AG04449 (cell line): ENCODE measurements around the gene CHD2.
A peak's percentile ranks its signal among the peaks of the same experiment; 100 is the strongest.

ENCODE experiments used
- CTCF ChIA-PET: fragments of 350-600 bp; formaldehyde crosslinking; extraction: SDS; loops from one replicate; lab custom pipeline; 2021; ENCODE audit warnings: antibody characterized with exemption; lab: Yijun Ruan, JAX
- POLR2A ChIA-PET: fragments of 400-600, 350-600 bp; formaldehyde crosslinking; extraction: SDS; loops from one replicate; lab custom pipeline; 2020; ENCODE audit warnings: antibody characterized with exemption, inconsistent platforms; lab: Yijun Ruan, JAX
- DNase-seq: peaks from one replicate; pipeline ENCODE4 v3.0.0-alpha.2; 2010; ENCODE audit warnings: low read depth, low spot score
- H3K4me3 ChIP-seq: 2 replicates; pipeline ENCODE4 v1.5.1; 2011; ENCODE audit warnings: low read depth, mild to moderate bottlenecking, control low read depth, low read length
- TF ChIP-seq, protein P1 (sequence below): IDR thresholded peaks from one replicate; pipeline ENCODE4 v1.5.1; 2011; ENCODE audit warnings: mild to moderate bottlenecking, moderate library complexity, low read length, control low read depth, inconsistent platforms; ENCODE audit not compliant: insufficient read depth; ENCODE audit errors: missing control alignments

The CHD2 gene

DNA sequence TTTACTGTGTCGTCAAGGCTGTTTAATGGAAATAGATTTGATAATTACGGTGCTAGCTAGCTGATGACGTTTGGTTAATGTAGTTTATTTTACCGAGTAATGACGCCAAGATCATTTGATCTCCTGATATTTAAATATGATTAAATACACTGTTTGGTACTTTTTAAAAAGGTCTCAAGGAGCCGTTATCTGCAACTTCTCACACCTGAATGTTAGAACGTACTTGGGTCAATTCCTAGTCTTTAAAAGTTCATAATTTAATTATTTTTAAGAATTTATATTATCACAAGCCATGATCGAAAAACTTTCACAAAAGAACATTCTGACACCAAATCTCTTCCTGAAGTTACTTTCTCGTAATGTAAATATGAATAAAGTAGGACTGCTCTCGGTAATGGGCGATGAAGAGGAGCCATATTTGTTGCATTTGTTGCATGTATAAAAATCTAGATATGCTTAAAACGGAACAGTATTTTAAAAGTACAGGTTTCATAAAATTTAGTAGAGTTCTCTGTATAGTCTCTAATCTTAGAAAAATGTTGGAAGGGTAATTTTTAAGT lies 16.2 kb upstream of the CHD2 start:
- ChIA-PET CTCF (interaction anchor here (0.9 to 6.3 kb wide), 6 partner anchors 11 to 87 kb away, joined by 3 to 36 read pairs (median 4); partner anchors contain the start of gene CHD2), POLR2A (interaction anchor here (0.8 to 3.8 kb wide), 5 partner anchors 10 to 52 kb away, joined by 4 to 50 read pairs (median 36); partner anchors contain the start of gene CHD2)
- DNase-seq = no peak
- peak overlapping the region; percentile 73 for H3K4me3 ChIP-seq
- TF ChIP-seq, protein P1, sequence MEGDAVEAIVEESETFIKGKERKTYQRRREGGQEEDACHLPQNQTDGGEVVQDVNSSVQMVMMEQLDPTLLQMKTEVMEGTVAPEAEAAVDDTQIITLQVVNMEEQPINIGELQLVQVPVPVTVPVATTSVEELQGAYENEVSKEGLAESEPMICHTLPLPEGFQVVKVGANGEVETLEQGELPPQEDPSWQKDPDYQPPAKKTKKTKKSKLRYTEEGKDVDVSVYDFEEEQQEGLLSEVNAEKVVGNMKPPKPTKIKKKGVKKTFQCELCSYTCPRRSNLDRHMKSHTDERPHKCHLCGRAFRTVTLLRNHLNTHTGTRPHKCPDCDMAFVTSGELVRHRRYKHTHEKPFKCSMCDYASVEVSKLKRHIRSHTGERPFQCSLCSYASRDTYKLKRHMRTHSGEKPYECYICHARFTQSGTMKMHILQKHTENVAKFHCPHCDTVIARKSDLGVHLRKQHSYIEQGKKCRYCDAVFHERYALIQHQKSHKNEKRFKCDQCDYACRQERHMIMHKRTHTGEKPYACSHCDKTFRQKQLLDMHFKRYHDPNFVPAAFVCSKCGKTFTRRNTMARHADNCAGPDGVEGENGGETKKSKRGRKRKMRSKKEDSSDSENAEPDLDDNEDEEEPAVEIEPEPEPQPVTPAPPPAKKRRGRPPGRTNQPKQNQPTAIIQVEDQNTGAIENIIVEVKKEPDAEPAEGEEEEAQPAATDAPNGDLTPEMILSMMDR = no peak

DNA sequence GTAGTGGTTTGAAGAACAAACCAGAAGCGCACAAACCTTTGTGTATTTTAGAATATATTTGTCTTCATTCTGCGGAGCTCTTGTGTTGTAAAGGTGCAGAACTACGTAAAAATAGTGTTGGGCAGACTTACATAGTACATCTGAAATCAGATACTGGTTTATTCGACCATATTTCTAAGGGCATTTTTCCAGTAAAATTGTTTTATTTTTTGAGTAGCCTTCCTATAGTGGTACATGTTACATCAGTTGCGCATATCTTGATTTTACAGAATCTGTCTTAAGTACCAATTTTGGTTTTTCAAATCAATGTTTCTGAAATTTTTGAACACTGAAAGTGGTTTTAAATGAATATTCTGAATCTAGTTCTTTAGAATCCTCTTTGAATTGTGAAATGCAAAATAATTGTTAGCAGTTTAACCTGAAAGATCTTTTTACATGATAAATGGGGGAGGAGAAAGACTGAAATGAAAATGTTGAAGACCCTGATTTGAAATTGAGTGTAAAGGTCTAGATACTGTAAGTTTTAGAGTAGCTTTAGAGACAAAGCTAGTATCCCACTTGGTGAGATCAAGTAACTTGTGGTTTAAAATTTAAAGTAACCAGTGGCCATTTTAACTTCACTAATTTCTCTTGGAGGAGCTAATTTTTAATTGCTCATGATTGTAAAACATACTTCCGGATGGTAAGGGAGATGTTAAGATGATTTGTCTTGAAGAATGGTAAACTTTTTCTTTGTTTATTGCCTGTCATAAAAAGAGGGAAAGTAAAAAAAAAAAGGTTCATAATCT lies 15.5 kb upstream of the CHD2 start:
- no peak for DNase-seq
- ChIA-PET CTCF (interaction anchor here (1.1 to 6.3 kb wide), 3 partner anchors 11 to 76 kb away, joined by 3 to 36 read pairs (median 4); no protein-coding TSS in a partner anchor), POLR2A (interaction anchor here (0.8 to 3.8 kb wide), 6 partner anchors 9 to 83 kb away, joined by 3 to 36 read pairs (median 6); partner anchors contain the start of gene CHD2)
- H3K4me3 ChIP-seq = peak overlapping the region; percentile 73
- TF ChIP-seq, protein P1 = no peak

DNA sequence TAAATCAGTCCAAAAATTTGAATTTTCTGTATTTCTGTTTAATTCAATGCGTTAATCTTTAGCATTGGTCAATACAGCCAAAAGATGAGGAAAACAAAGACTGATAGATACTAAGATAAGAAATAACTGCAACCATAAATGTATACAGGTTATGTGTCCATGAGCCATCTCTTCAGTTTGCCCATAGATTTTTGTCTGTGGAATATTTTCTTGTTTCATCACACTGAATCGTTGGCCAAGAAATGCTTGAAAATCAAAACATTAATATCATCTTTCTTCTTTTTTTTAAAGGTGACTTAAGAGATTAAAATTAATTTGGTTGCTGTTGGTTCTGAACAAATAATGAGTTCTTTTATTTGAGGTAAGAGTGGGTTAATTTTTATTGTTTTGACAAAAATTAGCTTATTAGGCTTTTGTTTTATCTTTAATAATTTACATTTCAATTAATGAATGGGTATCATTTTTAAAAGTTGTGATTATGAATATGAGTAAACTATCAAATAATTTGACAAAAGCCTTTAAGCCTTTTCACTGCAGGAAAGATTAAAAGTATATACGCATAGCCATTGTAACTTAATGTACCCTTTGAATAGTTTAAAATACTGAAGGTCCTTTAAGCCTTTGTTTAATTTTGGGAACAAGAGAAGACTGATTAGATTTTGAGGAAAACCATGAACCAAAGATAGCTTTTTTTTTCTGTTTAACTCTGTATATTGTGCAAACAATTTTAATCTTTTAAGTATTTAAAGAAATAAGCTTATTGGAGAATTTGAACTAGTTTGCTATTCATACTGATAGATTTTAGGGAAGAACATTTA lies 14.7 kb upstream of the CHD2 start:
- no peak for DNase-seq
- TF ChIP-seq, protein P1 = no peak
- POLR2A ChIA-PET = interaction anchor here (1.1 to 2.0 kb wide), 4 partner anchors 15 to 84 kb away, joined by 3 to 10 read pairs (median 6); partner anchors contain the start of gene CHD2
- CTCF ChIA-PET = interaction anchor here (1.3 to 6.3 kb wide), 2 partner anchors 10 to 77 kb away, joined by 3 to 36 read pairs; no protein-coding TSS in a partner anchor
- peak overlapping the region; percentile 73 for H3K4me3 ChIP-seq

DNA sequence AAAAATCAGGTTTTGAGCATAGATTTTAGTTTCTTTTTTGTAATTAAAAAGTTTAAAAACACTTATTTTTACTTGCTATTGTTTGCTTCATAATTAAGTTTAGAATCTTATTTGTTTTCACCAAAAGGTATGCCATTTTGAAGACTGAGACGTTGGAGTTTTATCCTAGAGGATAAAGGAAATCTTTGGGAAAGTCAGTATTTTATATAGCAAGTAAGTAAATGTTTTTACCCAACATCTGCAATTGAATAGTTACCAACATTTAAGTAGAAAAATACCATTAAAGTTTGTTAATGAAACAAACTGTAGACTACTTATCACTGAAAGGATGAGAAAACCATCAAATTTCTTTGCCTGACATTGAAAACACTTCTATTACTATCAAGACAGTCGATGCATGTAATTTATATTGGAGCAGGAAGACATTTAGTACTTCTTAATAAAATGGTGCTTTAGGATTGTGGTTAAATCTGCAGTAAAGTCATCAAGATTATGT lies 14.0 kb upstream of the CHD2 start:
- POLR2A ChIA-PET = interaction anchor here (1.1 to 2.0 kb wide), 4 partner anchors 14 to 84 kb away, joined by 3 to 10 read pairs (median 6); partner anchors contain the start of gene CHD2
- TF ChIP-seq, protein P1 = no peak

GRCh38 chr15:92886815-92887214 lies 13.3 kb upstream of the CHD2 start:
- no peak for DNase-seq
- TF ChIP-seq, protein P1 = no peak
- ChIA-PET CTCF (interaction anchor here (0.7 to 6.3 kb wide), 5 partner anchors 22 to 90 kb away, joined by 3 to 36 read pairs (median 4); no protein-coding TSS in a partner anchor), POLR2A (no interaction called here)
- H3K4me3 ChIP-seq = no peak overlapping the region

More for the DNA sequence above, 14.0 kb upstream of the CHD2 start:
- CTCF ChIA-PET = interaction anchor here (0.9 to 6.3 kb wide), 2 partner anchors 42 to 77 kb away, joined by 3 to 36 read pairs; no protein-coding TSS in a partner anchor
- H3K4me3 ChIP-seq = peak overlapping the region; percentile 73
- no peak for DNase-seq
